Measurements from ENCODE around the gene KIF27.
A peak's percentile ranks its signal among the peaks of the same experiment; 100 is the strongest.
"Not testable (repeated sequence)": the region's sequence is repeated elsewhere in the genome, so short reads cannot be mapped to it uniquely, and the experiment has no call there.

KIF27 gene

DNA sequence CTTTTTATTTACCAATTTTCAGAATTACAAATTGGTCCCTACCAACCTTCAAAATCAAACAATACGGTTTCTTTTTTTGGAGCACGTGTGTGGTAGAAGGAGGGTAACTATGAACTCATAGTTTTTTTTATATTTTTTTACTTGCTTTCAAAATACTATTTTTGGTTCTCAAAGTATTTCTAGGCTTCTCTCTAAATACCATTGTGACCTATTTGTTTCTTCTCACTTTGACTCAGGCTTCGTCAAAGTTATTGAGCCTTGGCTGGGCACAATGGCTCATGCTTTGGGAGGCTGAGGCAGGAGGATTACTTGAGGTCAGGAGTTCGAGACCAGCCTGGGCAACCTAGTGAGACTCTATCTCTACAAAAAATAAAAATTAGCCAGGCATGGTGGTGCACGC lies 11.6 kb upstream of the KIF27 start:
- DNase-seq, result no peak

DNA sequence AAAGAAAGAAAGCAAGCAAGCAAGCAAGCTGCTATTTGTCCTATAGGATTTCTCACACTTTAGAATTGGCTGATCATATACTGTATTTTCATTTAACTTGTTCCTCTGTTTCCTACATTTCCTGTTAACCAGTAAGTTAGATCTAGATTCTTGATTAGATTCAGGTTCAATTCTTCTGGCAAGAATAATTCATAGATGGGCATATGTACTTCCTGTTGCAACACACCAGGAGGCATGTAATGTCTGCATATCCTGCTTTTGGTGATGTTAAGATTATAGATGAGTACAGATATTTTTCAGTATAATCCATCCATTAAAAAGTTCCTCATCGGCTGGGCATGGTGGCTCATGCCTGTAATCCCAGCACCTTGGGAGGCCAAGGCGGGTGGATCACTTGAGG lies 10.8 kb upstream of the KIF27 start:
- no peak for DNase-seq

DNA sequence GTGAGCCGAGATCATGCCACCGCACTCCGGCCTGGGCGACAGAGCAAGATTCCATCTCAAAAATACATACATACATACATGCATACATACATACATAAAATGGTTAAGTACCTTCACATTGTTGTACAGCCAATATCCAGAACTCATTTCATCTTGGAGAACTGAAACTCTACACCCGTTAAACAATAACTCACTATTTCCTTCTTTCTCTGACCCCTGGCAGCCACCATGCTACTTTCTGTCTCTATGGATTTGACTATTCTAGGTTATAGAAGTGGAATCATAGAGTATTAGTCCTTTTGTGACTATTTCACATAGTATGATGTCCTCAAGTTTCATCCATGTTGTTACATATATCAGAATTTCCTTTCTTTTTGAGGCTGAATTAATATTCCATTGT lies 9.6 kb upstream of the KIF27 start:
- no peak for DNase-seq

- DNase-seq, result no peak
These were observed 6.4 kb upstream of the KIF27 start for GRCh38 chr9:83927591-83927990.

DNA sequence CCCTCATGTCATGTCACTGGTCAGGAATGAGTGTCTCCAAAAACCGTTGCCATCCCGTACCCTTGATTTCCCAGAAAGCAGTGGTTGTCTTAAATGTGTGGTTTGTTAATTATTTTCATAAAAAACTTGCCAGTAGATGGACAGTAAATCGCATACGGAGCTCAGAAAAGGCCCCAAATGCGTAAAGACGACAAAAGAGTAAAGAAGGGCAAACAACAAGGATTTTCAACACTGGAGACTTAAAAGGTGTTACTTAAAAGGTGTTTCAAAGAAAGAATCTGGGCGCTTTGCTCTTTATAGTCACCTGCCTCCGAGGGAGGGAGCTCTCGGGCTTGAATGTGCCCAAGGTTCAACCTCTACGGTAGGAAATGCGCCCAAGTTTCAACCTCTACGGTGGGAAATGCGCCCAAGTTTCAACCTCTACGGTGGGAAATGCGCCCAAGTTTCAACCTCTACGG lies 734 bp downstream of the KIF27 start:
- DNase-seq, result peak; percentile 9

- DNase-seq, result no peak
These were observed 2.1 kb downstream of the KIF27 start for GRCh38 chr9:83919111-83919510.

GRCh38 chr9:83912194-83912593 lies 9.0 kb downstream of the KIF27 start:
- peak; percentile 17 for DNase-seq

GRCh38 chr9:83906144-83906543 lies 15.1 kb downstream of the KIF27 start:
- DNase-seq, result no peak

- not testable (repeated sequence) for DNase-seq
These were observed 20.6 kb downstream of the KIF27 start for GRCh38 chr9:83900615-83901014.

- not testable (repeated sequence) for DNase-seq
These were observed 26.9 kb downstream of the KIF27 start for GRCh38 chr9:83894301-83894700.

DNA sequence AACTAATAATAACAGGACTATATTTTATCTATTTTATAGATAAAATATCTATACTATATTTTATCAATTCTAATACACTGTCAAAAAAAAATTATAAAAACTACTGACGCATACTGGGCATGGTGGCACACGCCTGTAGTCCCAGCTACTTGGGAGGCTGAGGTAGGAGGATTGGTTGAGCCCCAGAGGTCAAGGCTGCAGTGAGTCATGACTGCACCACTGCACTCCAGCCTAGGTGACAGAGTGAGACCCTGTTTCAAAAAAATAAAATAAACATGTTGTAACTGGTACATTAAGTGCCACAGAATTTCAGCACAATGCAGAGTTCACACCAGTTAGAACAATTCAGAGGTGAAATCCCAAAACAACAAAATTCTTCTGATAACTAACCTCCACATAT lies 34.7 kb downstream of the KIF27 start:
- not testable (repeated sequence) for DNase-seq

GRCh38 chr9:83885559-83886240 lies 35.5 kb downstream of the KIF27 start:
- DNase-seq, result not testable (repeated sequence)

DNA sequence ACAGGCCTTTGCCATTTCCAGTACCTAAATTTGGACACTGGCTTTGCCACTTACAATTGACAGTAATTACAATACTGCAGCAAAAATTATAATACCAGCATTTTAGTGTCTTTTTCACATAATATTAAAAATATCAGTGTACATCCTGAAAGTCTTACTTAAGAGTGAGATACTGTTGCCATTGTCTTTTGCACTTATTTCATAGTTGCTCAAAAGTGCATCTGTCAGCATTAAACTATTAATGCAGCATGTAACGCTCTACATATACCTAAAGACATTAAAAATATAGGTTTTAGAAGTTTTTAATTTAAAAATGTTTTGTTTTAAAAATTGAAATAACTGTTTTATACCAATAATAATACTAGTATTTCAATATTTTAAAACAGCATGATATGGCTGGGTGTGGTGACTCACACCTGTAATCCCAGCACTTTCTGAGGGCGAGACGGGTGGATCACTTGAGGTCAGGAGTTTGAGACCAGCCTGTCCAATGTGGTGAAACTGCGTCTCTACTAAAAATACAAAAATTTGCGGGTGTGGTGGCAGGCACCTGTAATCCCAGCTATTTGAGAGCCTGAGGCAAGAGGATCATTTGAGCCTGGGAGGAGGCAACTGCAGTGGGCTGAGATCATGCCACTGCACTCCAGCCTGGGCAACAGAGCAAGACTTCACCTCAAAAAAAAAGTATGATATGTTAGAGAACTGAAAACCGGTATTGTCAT lies 39.4 kb downstream of the KIF27 start:
- DNase-seq, result not testable (repeated sequence)

DNA sequence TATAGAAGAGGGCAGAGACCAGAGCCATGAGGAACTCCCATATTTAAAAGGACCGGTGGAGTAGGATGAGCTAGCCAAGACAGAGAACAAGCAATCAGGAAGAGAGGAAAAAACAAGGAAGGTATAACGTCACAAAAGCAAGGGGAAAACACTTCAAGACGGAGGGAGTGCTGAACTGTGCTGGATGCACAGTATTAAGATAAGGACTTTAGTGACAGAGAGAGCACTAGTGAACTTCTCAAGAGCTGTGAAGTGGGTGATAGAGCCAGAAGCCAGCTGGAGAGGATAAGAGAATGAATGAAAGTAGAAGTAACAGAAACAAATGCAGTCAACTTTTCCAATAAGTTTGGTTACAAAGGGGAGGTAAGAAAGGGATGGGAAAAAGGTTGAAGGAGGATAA lies 45.7 kb downstream of the KIF27 start:
- not testable (repeated sequence) for DNase-seq

DNA sequence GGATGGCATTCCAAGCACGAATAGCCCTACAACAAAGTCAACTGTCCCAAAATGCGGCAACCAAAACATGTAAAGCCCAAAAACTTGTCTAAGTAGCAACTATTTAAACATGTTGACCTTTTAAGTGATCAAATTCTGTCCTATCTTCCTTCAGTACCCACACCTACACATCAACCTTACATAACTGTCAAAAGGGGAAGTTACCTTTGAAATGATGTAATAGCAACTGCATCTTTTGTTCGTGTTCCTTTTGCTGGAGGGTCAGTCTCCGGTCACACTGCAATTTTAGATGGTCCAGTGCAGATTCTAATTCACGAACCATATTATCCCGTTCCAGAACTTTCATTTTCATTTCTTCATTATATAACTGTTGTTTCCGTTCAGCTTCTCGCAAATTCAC lies 71.3 kb downstream of the KIF27 start:
- not testable (repeated sequence) for DNase-seq

DNA sequence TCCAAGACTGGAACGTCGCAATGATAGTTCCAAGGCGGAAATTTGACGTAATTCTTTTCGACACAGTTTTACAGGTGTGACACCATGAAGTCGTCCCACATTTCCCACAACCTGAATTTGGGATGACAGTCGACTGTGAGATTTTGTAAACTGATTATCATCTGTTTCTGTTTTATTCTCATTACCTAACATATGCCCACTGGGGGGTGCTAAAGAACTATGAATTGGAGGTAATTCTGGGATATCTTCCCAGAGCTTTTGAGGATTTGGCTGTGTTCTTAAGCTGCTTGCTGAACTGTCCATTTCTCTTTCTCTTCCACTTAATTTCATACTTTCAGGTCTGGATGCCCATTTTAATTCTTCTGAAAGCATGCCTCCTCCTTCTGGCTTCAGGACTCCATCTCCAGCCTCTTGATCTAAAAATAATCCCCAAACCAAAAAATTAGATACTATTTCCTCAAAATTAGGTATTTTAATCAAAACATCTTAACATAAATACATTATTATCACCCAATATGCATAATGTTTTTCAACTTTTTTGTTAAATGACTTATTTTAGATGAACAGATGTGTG lies 84.1 kb downstream of the KIF27 start:
- not testable (repeated sequence) for DNase-seq

DNA sequence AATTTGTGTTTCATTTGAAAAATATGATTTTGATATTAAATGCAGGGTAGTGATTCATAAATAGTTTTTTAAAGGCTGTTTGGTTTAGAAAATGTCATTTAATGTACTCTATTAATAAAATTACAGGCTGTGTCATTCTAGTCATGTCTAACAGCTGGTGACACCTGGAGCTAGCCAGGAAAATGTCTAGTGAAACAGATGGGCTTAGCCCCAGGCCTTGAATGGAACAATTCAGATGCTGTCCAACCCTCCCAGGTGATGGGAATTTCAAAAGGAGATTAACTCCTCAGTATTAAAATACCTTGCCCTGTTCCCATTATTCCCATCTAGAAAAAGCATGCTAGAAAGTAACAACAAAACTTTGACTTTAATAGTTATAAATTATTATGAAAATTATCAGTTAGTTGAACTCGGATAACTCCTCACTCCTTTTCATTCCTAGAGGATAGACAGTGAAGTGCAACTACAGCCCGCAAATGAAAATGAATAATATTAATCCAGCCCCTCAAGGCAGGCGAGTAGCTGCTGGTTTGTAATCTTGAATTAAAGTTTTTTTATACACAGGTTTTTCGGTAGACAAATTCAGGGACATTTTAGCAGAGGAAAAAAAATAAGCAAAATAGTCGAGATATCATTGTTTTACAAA lies 90.7 kb downstream of the KIF27 start:
- not testable (repeated sequence) for DNase-seq

GRCh38 chr9:83824986-83825623 lies 96.1 kb downstream of the KIF27 start:
- not testable (repeated sequence) for DNase-seq

DNA sequence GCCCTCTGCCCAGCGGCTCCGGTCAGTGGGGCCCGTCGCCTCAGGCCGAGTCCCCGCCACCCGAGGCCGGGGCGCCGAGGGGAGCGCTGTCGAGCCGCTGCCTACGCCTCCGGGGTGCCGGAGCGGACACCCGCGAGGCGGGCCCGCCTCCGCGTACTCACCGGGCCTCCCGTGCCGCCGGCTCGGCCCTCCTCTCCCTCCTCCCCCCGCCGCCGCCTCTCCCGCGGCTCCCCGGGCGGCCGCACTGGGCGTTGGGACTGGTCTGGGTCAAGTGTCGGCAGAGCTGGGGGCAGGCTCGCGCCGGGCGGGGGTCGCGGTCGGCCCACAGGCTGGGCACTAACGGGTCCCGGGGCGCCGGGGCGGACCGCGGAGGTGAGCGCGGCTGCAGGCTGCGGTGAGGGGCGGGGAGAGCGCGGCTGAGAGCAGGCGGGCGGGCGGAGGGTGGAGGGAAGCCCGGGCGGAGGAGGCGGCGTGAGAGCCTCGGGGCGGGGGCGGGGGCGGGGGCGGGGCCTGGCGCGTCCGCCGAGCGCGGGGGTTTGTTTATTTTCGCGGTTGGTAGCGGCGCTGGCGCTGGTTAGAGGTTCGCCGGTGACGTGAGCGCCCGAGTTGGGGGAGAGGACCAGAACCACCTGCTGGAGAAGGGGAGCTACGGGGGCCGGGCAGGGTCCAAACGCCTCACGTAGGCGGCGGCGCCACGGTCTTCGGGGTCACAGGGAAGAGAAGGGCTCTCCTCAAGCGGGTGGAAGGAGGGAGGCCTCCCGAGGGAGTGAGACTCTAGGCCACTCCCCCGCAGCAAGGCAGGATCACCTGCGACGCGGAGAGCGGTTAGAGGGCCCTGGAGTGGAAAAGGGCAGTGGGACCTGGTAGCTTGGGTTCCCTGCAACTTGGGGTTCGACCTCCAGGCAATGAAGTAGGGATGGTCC lies 103.6 kb downstream of the KIF27 start, which contains the start of gene GKAP1:
GKAP1 (minus strand) TSS at position 414 of the 923 bp plus-strand sequence. CDS start 11,252 bp downstream, outside the sequence.
- DNase-seq, result peak; percentile 59

- not testable (repeated sequence) for DNase-seq
These were observed 104.2 kb downstream of the KIF27 start for GRCh38 chr9:83817011-83817355.

GRCh38 chr9:83815120-83815519 lies 106.1 kb downstream of the KIF27 start:
- DNase-seq, result not testable (repeated sequence)

DNA sequence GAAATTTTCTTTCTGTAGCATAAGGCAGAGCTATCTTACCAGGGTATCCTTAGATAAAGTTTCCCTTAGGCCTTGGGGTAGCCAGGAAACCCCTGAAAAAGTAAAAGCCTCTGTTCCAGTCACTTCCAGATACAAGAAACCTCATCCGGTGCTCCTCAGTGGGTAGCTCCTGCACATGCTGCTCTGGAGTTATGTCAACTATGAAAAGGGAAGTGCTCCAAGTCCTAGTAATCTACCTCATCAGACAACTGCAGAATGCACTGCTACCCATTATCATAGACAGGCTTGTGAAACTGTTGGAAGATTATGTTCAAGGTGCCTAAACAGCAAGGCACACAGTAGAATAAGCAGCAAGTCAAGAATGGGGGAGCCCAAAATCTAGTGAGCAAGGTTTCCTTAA lies 112.0 kb downstream of the KIF27 start:
- not testable (repeated sequence) for DNase-seq
